Vagina (tissue), 2 donors: ENCODE measurements around the gene POLRMT.

Source experiments
- POLR2A ChIP-seq, 2 donors: fragments of 450-650 bp; IDR thresholded peaks; one replicate each; pipeline ENCODE4 v1.6.1; 2017; ENCODE audit warnings: antibody characterized with exemption in 2 of 2, mild to moderate bottlenecking in 2 of 2, moderate library complexity in 2 of 2
- POLR2AphosphoS5 ChIP-seq, 2 donors: sonication (generic); formaldehyde crosslinking; IDR thresholded peaks; one replicate each; pipeline ENCODE4 v1.9.0; 2017; ENCODE audit warnings: antibody characterized with exemption in 2 of 2, mild to moderate bottlenecking in 2 of 2, low read depth in 1 of 2; ENCODE audit not compliant: insufficient read depth in 1 of 2
- TF ChIP-seq, protein P1 (sequence below), 3 experiments: fragments of 450-650 bp in 2 of 3; fragments of 200-600 bp in 1 of 3; sonication (generic) in 1 of 3; IDR thresholded peaks; one replicate each; pipeline ENCODE4 v1.5.1; 2017 to 2019; ENCODE audit warnings: antibody characterized with exemption in 3 of 3, mild to moderate bottlenecking in 2 of 3, moderate library complexity in 2 of 3

DNA sequence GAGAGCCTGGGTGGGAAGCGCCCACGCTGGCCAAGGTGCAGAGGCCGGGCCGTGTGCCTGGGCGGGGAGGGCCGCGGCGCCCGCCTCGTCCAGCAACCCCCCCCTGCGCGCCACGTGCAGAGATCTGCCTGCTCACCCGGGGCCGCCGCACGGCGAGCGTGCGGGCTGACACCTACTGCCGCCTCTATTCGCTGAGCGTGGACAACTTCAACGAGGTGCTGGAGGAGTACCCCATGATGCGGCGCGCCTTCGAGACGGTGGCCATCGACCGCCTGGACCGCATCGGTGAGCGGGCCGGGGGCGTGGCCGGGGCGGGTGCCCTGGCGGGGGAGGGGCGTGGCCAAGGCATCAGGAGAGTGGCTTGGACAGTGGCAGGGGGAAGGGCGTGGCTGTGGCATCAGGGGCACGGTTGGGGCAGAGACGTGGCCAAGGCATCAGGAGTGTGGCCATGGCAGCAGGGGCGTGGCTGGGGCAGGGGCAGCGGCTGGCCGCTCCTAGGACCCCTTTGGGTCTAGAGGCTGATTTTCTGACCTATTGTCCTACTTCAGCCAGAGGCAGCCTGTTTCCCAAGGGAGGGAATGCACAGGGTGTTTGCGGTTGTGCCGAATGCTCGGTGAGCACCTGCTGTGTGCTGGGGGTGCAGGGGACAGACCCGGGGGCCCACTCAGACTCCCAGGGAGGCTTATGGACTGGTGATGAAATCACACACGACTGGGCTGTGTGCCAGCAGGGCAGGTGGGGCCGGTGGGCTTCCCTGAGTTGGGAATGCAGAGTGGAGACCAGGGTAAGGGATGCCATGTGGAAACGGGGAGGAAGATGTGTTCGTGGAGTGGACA is 19.4 kb downstream of the POLRMT start:
- TF ChIP-seq, protein P1, sequence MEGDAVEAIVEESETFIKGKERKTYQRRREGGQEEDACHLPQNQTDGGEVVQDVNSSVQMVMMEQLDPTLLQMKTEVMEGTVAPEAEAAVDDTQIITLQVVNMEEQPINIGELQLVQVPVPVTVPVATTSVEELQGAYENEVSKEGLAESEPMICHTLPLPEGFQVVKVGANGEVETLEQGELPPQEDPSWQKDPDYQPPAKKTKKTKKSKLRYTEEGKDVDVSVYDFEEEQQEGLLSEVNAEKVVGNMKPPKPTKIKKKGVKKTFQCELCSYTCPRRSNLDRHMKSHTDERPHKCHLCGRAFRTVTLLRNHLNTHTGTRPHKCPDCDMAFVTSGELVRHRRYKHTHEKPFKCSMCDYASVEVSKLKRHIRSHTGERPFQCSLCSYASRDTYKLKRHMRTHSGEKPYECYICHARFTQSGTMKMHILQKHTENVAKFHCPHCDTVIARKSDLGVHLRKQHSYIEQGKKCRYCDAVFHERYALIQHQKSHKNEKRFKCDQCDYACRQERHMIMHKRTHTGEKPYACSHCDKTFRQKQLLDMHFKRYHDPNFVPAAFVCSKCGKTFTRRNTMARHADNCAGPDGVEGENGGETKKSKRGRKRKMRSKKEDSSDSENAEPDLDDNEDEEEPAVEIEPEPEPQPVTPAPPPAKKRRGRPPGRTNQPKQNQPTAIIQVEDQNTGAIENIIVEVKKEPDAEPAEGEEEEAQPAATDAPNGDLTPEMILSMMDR (IDR thresholded peaks at IDR 0.05), result no peak
- TF ChIP-seq POLR2AphosphoS5 (IDR thresholded peaks at IDR 0.05; ENCODE audit: insufficient read depth in 1 of 2, low read depth in 1 of 2) (no peak), POLR2A (IDR thresholded peaks at IDR 0.05) (no peak)
